HG02870 (cell line): ENCODE measurements around the gene SORL1.

Experiments
- ATAC-seq: cut with Tn5 transposase; IDR thresholded peaks from one replicate; pipeline ENCODE4 v1.9.1; 2021; ENCODE audit warnings: mild to moderate bottlenecking, moderate library complexity; ENCODE audit not compliant: unreplicated experiment

The SORL1 gene

GRCh38 chr11:121426476-121427399 is 25.4 kb upstream of the SORL1 start:
- ATAC-seq = no peak

DNA sequence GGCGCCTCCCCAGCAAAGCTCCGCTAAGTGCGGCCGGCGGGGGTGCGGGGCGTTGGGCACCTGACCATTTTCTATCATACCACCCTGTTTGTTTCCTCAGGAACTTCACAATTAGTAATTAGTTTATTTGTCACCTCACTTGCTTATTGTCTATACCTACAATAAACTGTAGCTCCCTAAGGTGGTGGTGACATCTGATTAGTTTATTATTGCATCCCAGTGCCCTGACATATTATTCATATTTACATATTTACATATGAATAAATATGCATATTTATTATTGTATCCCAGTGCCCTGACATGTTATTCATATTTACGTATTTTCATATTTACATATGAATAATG is 24.7 kb upstream of the SORL1 start:
- no peak for ATAC-seq

GRCh38 chr11:121429556-121429955 is 22.6 kb upstream of the SORL1 start:
- no peak for ATAC-seq

DNA sequence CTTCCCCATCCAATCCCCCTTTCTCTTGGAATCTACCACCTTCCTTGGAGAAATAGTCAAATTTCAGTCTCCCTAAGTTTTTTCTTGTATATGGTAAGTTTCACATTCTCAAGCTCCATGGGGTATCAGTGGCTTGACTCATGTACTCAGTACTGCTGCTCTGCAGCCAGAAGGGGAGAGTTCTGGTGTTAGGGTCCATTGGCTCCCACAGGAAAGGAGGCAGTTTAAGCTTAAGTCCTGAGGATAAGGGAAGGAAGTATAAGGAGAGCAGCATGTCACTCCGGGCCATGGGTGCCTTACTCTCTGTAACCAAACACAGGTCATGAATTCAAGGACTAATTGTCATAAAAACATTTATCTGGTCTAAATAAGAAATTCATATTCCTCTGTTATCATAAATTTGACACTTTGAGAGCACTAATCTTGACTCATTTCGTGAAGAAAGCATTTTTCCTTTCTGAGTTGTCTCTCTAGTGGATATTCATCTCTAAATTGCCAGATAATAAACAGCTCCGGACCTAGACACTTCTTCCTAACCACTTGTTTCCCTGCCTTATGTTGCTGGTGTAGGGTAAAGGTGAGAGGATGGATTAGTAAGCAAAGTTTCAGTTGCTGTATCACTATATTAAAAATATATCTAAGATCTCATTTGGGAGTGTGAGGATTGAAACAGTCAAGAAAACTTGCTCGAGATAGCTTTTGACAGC is 20.1 kb upstream of the SORL1 start:
- no peak for ATAC-seq

DNA sequence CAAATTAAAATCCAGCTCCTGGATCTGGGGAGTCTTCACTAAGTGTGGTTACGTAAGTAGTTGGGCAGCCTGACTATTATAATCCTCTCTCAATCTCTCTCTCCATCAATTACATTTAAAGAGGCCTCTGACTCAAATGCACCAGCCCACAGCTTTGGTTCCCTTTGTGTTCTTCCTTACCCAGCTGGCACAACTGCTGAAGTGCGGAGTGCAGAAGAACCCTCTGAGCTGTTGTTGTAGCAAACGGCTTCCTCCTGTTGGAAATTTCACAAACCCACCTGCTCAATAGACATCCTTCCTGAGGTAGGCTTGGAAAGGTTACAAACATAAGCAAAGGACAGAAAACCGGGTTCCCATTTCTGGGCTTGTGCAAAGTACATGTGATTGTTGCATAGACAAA is 17.0 kb upstream of the SORL1 start:
- ATAC-seq = no peak

DNA sequence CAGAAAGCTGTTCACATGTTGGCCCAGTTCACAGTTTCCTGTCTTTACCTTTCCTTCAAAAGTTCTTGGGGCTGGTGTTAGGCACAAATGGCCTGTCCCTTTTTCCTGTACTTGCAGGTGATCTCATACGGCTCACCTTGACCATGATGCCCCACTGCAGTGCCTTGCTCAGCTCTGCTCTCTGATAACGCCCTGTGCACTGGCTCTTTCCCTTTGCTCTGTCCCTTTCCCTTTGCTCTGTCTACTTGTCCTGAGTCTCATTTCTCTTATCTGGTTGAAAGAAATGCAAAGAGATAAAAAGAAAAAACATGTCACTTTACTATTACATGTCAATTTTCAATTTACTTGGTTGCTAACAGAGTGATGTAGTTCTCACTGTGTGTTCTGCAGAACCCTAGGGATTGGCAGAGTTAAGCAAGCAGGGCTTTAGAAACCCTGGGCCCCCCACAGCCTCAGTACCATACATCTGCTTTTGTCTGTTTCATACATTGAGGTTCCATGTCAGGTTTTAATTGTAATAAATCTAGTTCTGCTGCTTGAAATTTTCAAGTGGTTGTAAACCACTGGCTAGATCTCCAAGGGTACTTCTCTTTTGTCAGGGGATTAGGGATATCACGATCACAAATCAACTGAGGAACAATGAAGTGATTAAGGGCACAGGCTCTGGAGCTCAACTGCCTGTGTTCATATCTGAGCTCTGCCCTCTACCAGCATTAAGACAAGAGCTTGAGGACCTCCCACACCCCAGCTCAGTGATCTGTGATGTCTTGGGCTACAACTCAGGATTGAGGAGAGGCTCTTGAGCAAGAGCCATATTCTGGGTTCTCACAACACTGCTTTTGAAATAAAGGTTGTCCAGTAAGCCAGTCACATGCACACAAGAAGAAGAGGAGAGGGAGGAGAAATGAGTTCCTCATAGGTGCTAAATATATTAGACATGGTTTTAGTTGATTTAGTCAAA is 16.3 kb upstream of the SORL1 start:
- no peak for ATAC-seq

GRCh38 chr11:121437018-121437685 is 15.0 kb upstream of the SORL1 start:
- ATAC-seq = no peak

- no peak for ATAC-seq
Measured at GRCh38 chr11:121437686-121438078, 14.4 kb upstream of the SORL1 start.

DNA sequence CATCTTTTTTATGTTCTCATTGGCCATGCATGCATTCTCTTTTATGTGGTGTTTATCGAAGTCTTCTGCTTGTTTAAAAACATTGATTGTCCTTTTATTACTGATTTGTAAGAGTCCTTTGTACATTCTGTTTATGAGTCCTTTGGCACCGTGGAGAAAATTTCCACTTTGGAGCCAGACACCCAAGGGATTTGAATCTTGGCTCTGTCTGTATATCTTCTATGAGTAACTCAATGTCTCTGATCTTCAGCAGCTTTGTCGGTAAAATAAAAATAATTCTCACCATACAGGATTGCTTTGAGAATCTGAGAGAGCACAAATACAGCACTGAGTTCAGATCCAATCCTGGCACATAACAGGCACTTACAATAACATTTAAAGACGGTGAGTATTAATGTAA is 12.8 kb upstream of the SORL1 start:
- no peak for ATAC-seq

DNA sequence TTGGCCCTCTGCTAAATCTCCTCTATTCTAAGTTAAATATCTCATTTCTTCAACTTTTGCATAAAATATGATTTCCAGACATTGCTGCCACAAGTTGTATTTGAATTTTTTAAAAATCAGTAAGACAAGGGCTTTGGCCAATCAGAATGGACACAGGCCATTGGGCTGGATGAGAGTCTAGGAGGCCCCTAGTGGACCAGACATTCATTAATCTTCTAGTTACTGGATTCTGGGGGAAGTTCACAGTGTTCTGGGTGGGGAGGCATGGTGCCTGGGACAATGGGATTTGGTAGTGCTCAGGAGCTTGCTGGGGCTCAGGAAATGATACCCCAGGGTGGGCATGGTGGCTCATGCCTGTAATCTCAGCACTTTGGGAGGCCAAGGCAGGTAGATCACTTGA is 12.4 kb upstream of the SORL1 start:
- no peak for ATAC-seq

DNA sequence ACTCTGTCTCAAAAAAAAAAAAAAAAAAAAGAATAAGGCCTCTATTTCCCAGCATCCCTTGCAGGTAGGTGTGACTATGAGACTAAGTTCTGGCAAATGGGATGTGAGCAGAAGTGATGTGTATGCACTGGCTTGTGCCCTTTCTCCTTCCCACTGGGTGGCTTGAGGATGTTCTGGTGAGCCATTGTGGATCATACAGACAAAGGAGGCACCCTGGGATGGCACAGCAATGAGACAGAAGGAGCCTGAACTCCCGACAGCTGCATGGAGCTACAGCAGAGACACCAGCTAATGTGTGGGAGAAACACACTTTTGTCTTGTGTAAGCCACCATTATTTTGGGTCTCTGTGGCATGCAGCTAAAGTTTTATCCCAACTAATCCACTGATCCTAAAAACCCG is 10.6 kb upstream of the SORL1 start:
- ATAC-seq = no peak

GRCh38 chr11:121443688-121444275 is 8.3 kb upstream of the SORL1 start:
- no peak for ATAC-seq

DNA sequence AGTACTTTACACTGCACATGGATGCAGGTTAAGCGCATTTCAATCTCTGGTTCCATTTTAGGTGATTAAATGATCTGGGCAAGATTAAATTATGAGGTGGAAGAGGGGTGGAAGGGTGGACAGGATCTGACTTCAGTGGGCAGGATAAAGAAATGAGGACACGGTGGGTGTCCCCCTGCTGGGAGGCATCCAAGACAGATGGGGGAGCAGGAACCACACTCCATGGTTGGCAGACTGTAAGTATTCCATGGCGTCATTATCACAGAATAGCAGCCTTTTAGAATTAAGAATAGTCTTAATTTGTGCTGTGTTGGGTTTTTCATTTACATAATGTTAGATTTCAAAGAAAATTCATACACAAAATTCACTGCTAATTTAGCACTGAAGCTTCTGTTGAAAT is 7.6 kb upstream of the SORL1 start:
- ATAC-seq = no peak

DNA sequence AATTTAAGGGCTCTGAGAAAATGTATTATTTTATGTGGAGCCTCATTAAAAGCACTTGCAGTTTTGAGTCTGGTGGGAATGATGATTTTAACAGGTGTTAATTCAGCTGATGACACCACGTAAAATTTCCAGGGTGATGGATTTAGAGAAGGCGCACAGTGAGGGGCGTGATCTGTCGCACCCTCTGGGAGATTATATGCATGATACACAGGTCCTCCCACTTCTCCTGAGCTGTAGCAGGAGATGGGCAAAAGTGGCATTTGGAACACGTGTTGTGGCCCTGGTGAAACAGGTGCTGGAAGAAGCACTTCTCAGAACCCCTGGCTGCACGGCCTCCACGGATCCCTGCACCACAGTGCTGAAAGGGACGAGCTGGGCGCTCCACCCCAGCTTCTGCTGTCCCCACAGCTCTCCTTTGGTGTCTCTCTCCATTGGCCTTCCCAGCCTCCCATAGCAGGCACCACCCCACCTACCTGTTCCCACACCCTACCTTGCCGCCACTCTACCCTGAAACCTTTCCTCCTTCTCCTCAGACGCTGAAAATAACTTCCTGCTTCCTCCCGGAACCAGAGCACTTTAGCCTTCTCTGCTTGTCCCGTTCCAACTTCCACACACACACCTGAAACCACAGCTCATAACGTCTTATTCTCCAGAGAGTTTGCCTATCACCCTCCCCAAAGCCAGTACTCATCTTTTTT is 6.9 kb upstream of the SORL1 start:
- no peak for ATAC-seq

DNA sequence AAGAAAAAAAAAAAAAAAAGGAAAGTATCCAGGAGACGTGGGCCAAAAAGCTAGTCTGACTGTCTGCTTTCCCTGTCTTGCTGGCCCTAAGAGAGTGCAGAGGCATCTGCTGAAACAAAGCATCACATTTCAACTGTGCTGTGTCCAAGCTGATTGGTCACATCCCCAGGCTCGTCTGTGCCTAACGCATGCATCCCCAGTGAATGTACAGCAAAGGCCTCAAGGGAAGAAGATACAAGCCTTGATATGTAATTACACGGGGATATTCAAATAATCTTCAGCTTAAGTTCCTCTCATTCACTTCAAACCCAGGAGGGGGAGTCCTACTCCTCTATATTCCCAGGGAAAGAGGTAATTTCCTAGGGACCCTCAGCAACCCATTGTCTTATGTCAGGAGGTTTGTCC is 5.4 kb upstream of the SORL1 start:
- no peak for ATAC-seq

- ATAC-seq = no peak
Measured at GRCh38 chr11:121448011-121448410, 4.1 kb upstream of the SORL1 start.

GRCh38 chr11:121448431-121448941 is 3.6 kb upstream of the SORL1 start:
- ATAC-seq = no peak

- no peak for ATAC-seq
Measured at GRCh38 chr11:121449123-121449522, 3.0 kb upstream of the SORL1 start.

GRCh38 chr11:121449626-121450025 is 2.5 kb upstream of the SORL1 start:
- no peak for ATAC-seq

GRCh38 chr11:121450401-121450800 is 1.7 kb upstream of the SORL1 start:
- ATAC-seq = no peak
